Neural cell (in vitro differentiated cells): ENCODE data around the gene IL36B. TPM values are rescaled to one million over a fixed set of nuclear protein-coding genes. Genes with fewer than 3 reads are reported as not detected.

ENCODE experiments used
- H2AFZ ChIP-seq: fragments of 200-600, 300-800 bp; sonication (generic), shearing (Covaris generic); 2 replicates; pipeline ENCODE4 v1.6.0; 2014; ENCODE audit warnings: low read depth, mild to moderate bottlenecking, antibody characterized with exemption, low read length, moderate library complexity
- H3F3A ChIP-seq: fragments of 200-600 bp; shearing (Covaris generic); 2 replicates; pipeline ENCODE4 v1.6.1; 2016; ENCODE audit warnings: mild to moderate bottlenecking, moderate library complexity, mixed read lengths, antibody characterized with exemption, low read length; ENCODE audit not compliant: insufficient read depth, poor library complexity, severe bottlenecking
- H3K27ac ChIP-seq: fragments of 200-600, 300-800 bp; sonication (generic), shearing (Covaris generic); 2 replicates; pipeline ENCODE4 v1.5.1; 2014; ENCODE audit warnings: mild to moderate bottlenecking, low read length, moderate library complexity
- H3K27me3 ChIP-seq: fragments of 300-800, 200-600 bp; sonication (generic), shearing (Covaris generic); 2 replicates; pipeline ENCODE4 v1.6.0; 2014; ENCODE audit warnings: mild to moderate bottlenecking, low read depth, low read length, moderate library complexity; ENCODE audit not compliant: insufficient read depth
- H3K36me3 ChIP-seq: fragments of 300-800, 200-600 bp; sonication (generic), shearing (Covaris generic); 2 replicates; pipeline ENCODE4 v1.5.1; 2014; ENCODE audit warnings: mild to moderate bottlenecking, antibody characterized with exemption, low read length, moderate library complexity; ENCODE audit not compliant: insufficient read depth
- H3K4me2 ChIP-seq: fragments of 300-800, 200-600 bp; sonication (generic), shearing (Covaris generic); 2 replicates; pipeline ENCODE4 v1.6.0; 2014; ENCODE audit warnings: mild to moderate bottlenecking, low read length
- H3K4me3 ChIP-seq: fragments of 300-800, 200-600 bp; sonication (generic), shearing (Covaris generic); 2 replicates; pipeline ENCODE4 v1.5.1; 2014; ENCODE audit warnings: mild to moderate bottlenecking, low read length, moderate library complexity
- H3K79me2 ChIP-seq: fragments of 200-600 bp; shearing (Covaris generic); replicated peaks from 2 replicates; pipeline ENCODE4 v1.6.0; 2014; ENCODE audit warnings: mild to moderate bottlenecking, low read length, moderate library complexity; ENCODE audit not compliant: insufficient read depth
- H3K9ac ChIP-seq: fragments of 300-800, 200-600 bp; sonication (generic), shearing (Covaris generic); 2 replicates; pipeline ENCODE4 v1.6.1; 2016; ENCODE audit warnings: mild to moderate bottlenecking, low read length, mixed read lengths
- H3K9me2 ChIP-seq: fragments of 200-600 bp; shearing (Covaris generic); 2 replicates; pipeline ENCODE4 v1.6.1; 2016; ENCODE audit warnings: mild to moderate bottlenecking, low read length, mixed read lengths; ENCODE audit not compliant: insufficient read depth
- H3K9me3 ChIP-seq: fragments of 200-600, 300-800 bp; sonication (generic), shearing (Covaris generic); 2 replicates; pipeline ENCODE4 v1.6.1; 2016; ENCODE audit warnings: mild to moderate bottlenecking, mixed run types, low read length, moderate library complexity, mixed read lengths
- H4K20me1 ChIP-seq: fragments of 200-600 bp; shearing (Covaris generic); 2 replicates; pipeline ENCODE4 v1.6.1; 2016; ENCODE audit warnings: mild to moderate bottlenecking, mixed run types; ENCODE audit not compliant: insufficient read depth
- EP300 ChIP-seq: fragments of 450-650 bp; conservative IDR thresholded peaks from 2 replicates; pipeline ENCODE4 v1.6.1; 2014; ENCODE audit warnings: antibody characterized with exemption, mild to moderate bottlenecking, moderate library complexity; ENCODE audit not compliant: poor library complexity, severe bottlenecking
- EZH2 ChIP-seq: fragments of 200-600, 300-800 bp; shearing (Covaris generic), sonication (generic); IDR thresholded peaks from 2 replicates; pipeline ENCODE4 v1.6.1; 2014; ENCODE audit warnings: antibody characterized with exemption, low read length, borderline replicate concordance, mild to moderate bottlenecking; ENCODE audit not compliant: insufficient read depth, poor library complexity, severe bottlenecking
- MXI1 ChIP-seq: fragments of 450-650 bp; conservative IDR thresholded peaks from 2 replicates; pipeline ENCODE4 v1.6.1; 2014; ENCODE audit warnings: antibody characterized with exemption, mild to moderate bottlenecking; ENCODE audit not compliant: poor library complexity, severe bottlenecking
- POLR2AphosphoS5 ChIP-seq: IDR thresholded peaks from 2 replicates; pipeline ENCODE4 v1.6.1; 2012
- RAD21 ChIP-seq: fragments of 450-650 bp; conservative IDR thresholded peaks from 2 replicates; pipeline ENCODE4 v1.6.1; 2014; ENCODE audit warnings: antibody characterized with exemption, mild to moderate bottlenecking, moderate library complexity
- SMC3 ChIP-seq: fragments of 450-650 bp; conservative IDR thresholded peaks from 2 replicates; pipeline ENCODE4 v1.6.1; 2014; ENCODE audit warnings: antibody characterized with exemption, mild to moderate bottlenecking, moderate library complexity; ENCODE audit not compliant: poor library complexity
- TAF1 ChIP-seq: IDR thresholded peaks from 2 replicates; pipeline ENCODE4 v1.6.1; 2012; ENCODE audit warnings: low read depth
- polyA plus RNA-seq: library from polyadenylated mRNA; depleted of rRNA; stranded (reverse); fragments of >200 nt; gene quantifications from 2 replicates; pipeline ENCODE4 v1.2.3, GENCODE V29; 2014
- TF ChIP-seq, protein P1 (sequence below): fragments of 450-650 bp; IDR thresholded peaks from 2 replicates; pipeline ENCODE4 v1.5.1; 2014; ENCODE audit warnings: antibody characterized with exemption, mild to moderate bottlenecking, moderate library complexity; ENCODE audit not compliant: poor library complexity, severe bottlenecking
- TF ChIP-seq, protein P2 (sequence below): IDR thresholded peaks from 2 replicates; pipeline ENCODE4 v1.6.1; 2012; ENCODE audit warnings: borderline replicate concordance

The IL36B gene
- polyA plus RNA-seq, 1 donor from 2014 or later = not detected

DNA sequence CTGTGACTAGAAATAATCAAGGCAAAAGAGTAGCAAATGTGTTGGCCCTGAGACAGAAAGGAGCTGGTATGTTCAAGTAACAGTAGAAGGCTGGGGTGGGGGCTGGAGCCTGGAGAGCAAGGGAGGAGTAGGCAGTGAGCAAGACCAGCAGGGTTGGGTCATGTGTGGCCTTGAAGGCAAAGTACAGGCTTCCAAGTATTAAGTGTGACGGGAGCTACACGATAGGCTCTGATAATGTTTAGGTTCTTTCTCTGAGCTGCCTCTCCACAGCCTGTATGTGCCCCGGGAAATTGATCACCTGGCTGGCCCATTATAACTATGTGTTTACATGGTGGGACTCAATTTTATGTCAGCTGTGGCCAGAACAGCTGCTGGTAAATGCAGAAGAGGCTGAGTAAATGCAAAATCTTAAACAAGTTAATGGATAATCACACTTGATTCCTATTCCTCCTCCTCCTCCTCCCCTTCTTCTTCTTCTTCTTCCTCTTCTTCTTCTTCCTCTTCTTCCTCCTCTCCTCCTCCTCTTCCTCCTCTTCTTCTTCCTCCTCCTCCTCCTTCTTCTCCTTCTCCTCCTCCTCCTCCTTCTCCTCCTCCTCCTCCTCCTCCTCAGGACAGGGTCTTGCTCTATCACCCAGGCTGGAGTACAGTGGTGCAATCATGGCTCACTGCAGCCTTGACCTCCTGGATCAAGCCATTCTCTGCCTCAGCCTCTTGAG lies 24.4 kb upstream of the IL36B start:
- no peak for TF ChIP-seq POLR2AphosphoS5
- TF ChIP-seq, protein P1, sequence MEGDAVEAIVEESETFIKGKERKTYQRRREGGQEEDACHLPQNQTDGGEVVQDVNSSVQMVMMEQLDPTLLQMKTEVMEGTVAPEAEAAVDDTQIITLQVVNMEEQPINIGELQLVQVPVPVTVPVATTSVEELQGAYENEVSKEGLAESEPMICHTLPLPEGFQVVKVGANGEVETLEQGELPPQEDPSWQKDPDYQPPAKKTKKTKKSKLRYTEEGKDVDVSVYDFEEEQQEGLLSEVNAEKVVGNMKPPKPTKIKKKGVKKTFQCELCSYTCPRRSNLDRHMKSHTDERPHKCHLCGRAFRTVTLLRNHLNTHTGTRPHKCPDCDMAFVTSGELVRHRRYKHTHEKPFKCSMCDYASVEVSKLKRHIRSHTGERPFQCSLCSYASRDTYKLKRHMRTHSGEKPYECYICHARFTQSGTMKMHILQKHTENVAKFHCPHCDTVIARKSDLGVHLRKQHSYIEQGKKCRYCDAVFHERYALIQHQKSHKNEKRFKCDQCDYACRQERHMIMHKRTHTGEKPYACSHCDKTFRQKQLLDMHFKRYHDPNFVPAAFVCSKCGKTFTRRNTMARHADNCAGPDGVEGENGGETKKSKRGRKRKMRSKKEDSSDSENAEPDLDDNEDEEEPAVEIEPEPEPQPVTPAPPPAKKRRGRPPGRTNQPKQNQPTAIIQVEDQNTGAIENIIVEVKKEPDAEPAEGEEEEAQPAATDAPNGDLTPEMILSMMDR = no peak
- TF ChIP-seq MXI1 = no peak
- TF ChIP-seq, protein P2, sequence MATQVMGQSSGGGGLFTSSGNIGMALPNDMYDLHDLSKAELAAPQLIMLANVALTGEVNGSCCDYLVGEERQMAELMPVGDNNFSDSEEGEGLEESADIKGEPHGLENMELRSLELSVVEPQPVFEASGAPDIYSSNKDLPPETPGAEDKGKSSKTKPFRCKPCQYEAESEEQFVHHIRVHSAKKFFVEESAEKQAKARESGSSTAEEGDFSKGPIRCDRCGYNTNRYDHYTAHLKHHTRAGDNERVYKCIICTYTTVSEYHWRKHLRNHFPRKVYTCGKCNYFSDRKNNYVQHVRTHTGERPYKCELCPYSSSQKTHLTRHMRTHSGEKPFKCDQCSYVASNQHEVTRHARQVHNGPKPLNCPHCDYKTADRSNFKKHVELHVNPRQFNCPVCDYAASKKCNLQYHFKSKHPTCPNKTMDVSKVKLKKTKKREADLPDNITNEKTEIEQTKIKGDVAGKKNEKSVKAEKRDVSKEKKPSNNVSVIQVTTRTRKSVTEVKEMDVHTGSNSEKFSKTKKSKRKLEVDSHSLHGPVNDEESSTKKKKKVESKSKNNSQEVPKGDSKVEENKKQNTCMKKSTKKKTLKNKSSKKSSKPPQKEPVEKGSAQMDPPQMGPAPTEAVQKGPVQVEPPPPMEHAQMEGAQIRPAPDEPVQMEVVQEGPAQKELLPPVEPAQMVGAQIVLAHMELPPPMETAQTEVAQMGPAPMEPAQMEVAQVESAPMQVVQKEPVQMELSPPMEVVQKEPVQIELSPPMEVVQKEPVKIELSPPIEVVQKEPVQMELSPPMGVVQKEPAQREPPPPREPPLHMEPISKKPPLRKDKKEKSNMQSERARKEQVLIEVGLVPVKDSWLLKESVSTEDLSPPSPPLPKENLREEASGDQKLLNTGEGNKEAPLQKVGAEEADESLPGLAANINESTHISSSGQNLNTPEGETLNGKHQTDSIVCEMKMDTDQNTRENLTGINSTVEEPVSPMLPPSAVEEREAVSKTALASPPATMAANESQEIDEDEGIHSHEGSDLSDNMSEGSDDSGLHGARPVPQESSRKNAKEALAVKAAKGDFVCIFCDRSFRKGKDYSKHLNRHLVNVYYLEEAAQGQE = no peak
- TF ChIP-seq EZH2 = no peak
- TF ChIP-seq EP300 = no peak
- no peak for TF ChIP-seq TAF1
- no peak for TF ChIP-seq SMC3
- TF ChIP-seq RAD21 = no peak
- H3K27me3 ChIP-seq = no peaks in the 10 kb centered on the region

DNA sequence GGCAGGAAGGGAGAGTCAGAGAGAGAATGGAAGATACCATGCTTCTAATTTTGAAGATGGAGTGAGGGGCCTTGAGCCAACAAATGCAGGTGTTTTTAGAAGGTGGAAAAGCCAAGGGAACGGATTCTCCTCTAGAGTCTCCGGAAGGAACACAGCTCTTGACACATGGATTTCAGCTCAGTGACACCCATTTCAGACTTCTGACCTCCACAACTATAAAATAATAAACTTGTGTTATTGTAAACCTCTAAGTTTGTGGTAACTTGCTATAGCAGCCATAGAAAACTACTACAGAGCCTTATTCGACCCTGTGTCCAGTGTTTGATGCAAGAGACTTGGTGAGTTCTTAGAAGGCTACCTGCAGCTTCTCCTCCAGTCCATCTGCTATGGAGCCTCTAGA lies 22.9 kb upstream of the IL36B start:
- H3K9ac ChIP-seq = no peak overlapping the region
- TF ChIP-seq TAF1 (no peak), RAD21 (no peak), EP300 (no peak), SMC3 (no peak), POLR2AphosphoS5 (no peak), EZH2 (no peak), MXI1 (no peak)
- TF ChIP-seq, protein P2 = no peak
- TF ChIP-seq, protein P1 = no peak

More for the DNA sequence above, 24.4 kb upstream of the IL36B start:
- Histone ChIP-seq H3K27ac (no peak overlapping the region), H3F3A (no peaks in the 10 kb centered on the region), H2AFZ (no peak overlapping the region), H3K79me2 (no peaks in the 10 kb centered on the region), H3K9me2 (no peaks in the 10 kb centered on the region), H3K9ac (no peak overlapping the region), H3K9me3 (no peaks in the 10 kb centered on the region), H4K20me1 (no peaks in the 10 kb centered on the region), H3K4me2 (no peak overlapping the region), H3K4me3 (no peak overlapping the region), H3K36me3 (no peaks in the 10 kb centered on the region)

More for the DNA sequence above, 22.9 kb upstream of the IL36B start:
- Histone ChIP-seq H4K20me1 (no peaks in the 10 kb centered on the region), H3K36me3 (no peaks in the 10 kb centered on the region), H2AFZ (no peak overlapping the region), H3K4me3 (no peak overlapping the region), H3K27me3 (no peaks in the 10 kb centered on the region), H3F3A (no peaks in the 10 kb centered on the region), H3K27ac (no peak overlapping the region), H3K4me2 (no peak overlapping the region), H3K9me3 (no peaks in the 10 kb centered on the region), H3K79me2 (no peaks in the 10 kb centered on the region), H3K9me2 (no peaks in the 10 kb centered on the region)
